SK-N-SH treated with all-trans-retinoic acid at 6 μM for 48 hours (cell line): Measurements from ENCODE around the gene SPANXN2.

Source experiments
- ATAC-seq: fragments of 200-7000 bp; cut with Tn5 transposase; 3 replicates; pipeline ENCODE4 v1.9.1; 2020; ENCODE audit warnings: mild to moderate bottlenecking, moderate library complexity
- BACH2 ChIP-seq: fragments of 250-450 bp; sonication (Bioruptor Pico); IDR thresholded peaks from 2 replicates; pipeline ENCODE4 v1.9.0; 2021; ENCODE audit warnings: mild to moderate bottlenecking, borderline replicate concordance
- ESRRG ChIP-seq: fragments of 250-450 bp; sonication (Bioruptor Pico); IDR thresholded peaks from 2 replicates; pipeline ENCODE4 v1.6.1; 2021; ENCODE audit warnings: mild to moderate bottlenecking
- GLIS3 ChIP-seq: fragments of 250-450 bp; sonication (Bioruptor Pico); IDR thresholded peaks from 2 replicates; pipeline ENCODE4 v1.5.0; 2020; ENCODE audit warnings: mild to moderate bottlenecking, moderate library complexity
- ISL1 ChIP-seq: fragments of 250-450 bp; sonication (Bioruptor Pico); IDR thresholded peaks from 2 replicates; pipeline ENCODE4 v2.1.2; 2022; ENCODE audit warnings: mild to moderate bottlenecking, moderate library complexity
- OSR1 ChIP-seq: fragments of 250-450 bp; sonication (Bioruptor Pico); IDR thresholded peaks from 2 replicates; pipeline ENCODE4 v1.8.0; 2022; ENCODE audit warnings: moderate library complexity, mild to moderate bottlenecking, inconsistent platforms
- PPARA ChIP-seq: fragments of 250-450 bp; sonication (Bioruptor Pico); IDR thresholded peaks from 2 replicates; pipeline ENCODE4 v1.5.0; 2020; ENCODE audit warnings: mild to moderate bottlenecking, borderline replicate concordance
- RARB ChIP-seq: fragments of 250-450 bp; sonication (Bioruptor Pico); IDR thresholded peaks from 2 replicates; pipeline ENCODE4 v1.8.0; 2021; ENCODE audit warnings: mild to moderate bottlenecking, moderate library complexity
- SNAI2 ChIP-seq: fragments of 250-450 bp; sonication (Bioruptor Pico); IDR thresholded peaks from 2 replicates; pipeline ENCODE4 v1.5.0; 2020; ENCODE audit warnings: mild to moderate bottlenecking, moderate library complexity
- TOX ChIP-seq: fragments of 250-450 bp; sonication (Bioruptor Pico); IDR thresholded peaks from 2 replicates; pipeline ENCODE4 v1.8.0; 2021; ENCODE audit warnings: mild to moderate bottlenecking, moderate library complexity, borderline replicate concordance
- ZC3H10 ChIP-seq: fragments of 250-450 bp; sonication (Bioruptor Pico); IDR thresholded peaks from 2 replicates; pipeline ENCODE4 v1.5.1; 2021; ENCODE audit warnings: mild to moderate bottlenecking, moderate library complexity
- ZFP3 ChIP-seq: fragments of 250-450 bp; sonication (Bioruptor Pico); IDR thresholded peaks from 2 replicates; pipeline ENCODE4 v1.5.0; 2020; ENCODE audit warnings: mild to moderate bottlenecking, moderate library complexity
- ZFP30 ChIP-seq: fragments of 450-650 bp; formaldehyde crosslinking; IDR thresholded peaks from 2 replicates; pipeline ENCODE4 v1.5.0; 2022; ENCODE audit warnings: mild to moderate bottlenecking, moderate library complexity
- ZNF565 ChIP-seq: fragments of 450-650 bp; formaldehyde crosslinking; conservative IDR thresholded peaks from 2 replicates; pipeline ENCODE4 v1.5.0; 2020; ENCODE audit warnings: low read depth, mild to moderate bottlenecking, moderate library complexity
- ZNF70 ChIP-seq: fragments of 450-650 bp; formaldehyde crosslinking; IDR thresholded peaks from 2 replicates; pipeline ENCODE4 v1.5.0; 2020; ENCODE audit warnings: mild to moderate bottlenecking, moderate library complexity
- ZNF8 ChIP-seq: fragments of 450-650 bp; formaldehyde crosslinking; IDR thresholded peaks from 2 replicates; pipeline ENCODE4 v1.5.0; 2020; ENCODE audit warnings: mild to moderate bottlenecking, moderate library complexity
- TF ChIP-seq, protein P1 (sequence below): fragments of 250-450 bp; sonication (Bioruptor Pico); IDR thresholded peaks from 2 replicates; pipeline ENCODE4 v1.5.0; 2020; ENCODE audit warnings: mild to moderate bottlenecking, moderate library complexity
- TF ChIP-seq, protein P2 (sequence below): fragments of 250-450 bp; sonication (Bioruptor Pico); IDR thresholded peaks from 2 replicates; pipeline ENCODE4 v1.8.0; 2020; ENCODE audit warnings: mild to moderate bottlenecking, moderate library complexity, borderline replicate concordance
- TF ChIP-seq, protein P3 (sequence below): fragments of 250-450 bp; sonication (Bioruptor Pico); IDR thresholded peaks from 2 replicates; pipeline ENCODE4 v1.5.1; 2020; ENCODE audit warnings: low read depth, mild to moderate bottlenecking, moderate library complexity
- TF ChIP-seq, protein P4 (sequence below): fragments of 250-450 bp; sonication (Bioruptor Pico); IDR thresholded peaks from 2 replicates; pipeline ENCODE4 v1.5.1; 2021; ENCODE audit warnings: mild to moderate bottlenecking, moderate library complexity
- TF ChIP-seq, protein P5 (sequence below): fragments of 250-450 bp; sonication (Bioruptor Pico); IDR thresholded peaks from 2 replicates; pipeline ENCODE4 v1.8.0; 2021; ENCODE audit warnings: low read depth, mild to moderate bottlenecking, moderate library complexity, borderline replicate concordance

The SPANXN2 gene

DNA sequence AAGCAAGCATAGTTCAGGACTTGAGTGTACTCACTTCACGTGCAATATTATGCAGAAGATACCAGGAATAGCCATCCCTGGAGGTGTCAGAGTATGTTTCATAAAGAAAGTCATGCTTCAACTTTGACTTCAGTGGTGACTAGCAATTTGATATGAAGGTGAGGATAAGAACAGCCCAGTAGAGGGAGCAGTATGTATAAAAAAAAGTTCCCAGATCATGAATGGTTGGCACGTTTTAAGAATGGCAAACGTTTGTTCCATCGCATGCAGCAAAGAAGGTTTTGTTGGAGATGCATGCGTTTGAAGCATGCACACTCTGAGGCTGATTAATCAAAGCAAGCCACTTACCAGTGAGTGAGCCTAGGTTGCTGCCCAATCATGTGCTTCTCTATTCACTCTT, 51.2 kb downstream of the SPANXN2 start:
- TF ChIP-seq ZFP30 (CRISPR knock-in tag) (no peak), ZNF8 (no peak), TOX (CRISPR knock-in tag) (no peak), SNAI2 (no peak), RARB (no peak), ZC3H10 (CRISPR knock-in tag) (no peak), ZFP3 (no peak), PPARA (CRISPR knock-in tag) (no peak), GLIS3 (no peak), ESRRG (CRISPR knock-in tag) (no peak), ZNF70 (no peak), BACH2 (CRISPR knock-in tag) (no peak)
- TF ChIP-seq, protein P1, sequence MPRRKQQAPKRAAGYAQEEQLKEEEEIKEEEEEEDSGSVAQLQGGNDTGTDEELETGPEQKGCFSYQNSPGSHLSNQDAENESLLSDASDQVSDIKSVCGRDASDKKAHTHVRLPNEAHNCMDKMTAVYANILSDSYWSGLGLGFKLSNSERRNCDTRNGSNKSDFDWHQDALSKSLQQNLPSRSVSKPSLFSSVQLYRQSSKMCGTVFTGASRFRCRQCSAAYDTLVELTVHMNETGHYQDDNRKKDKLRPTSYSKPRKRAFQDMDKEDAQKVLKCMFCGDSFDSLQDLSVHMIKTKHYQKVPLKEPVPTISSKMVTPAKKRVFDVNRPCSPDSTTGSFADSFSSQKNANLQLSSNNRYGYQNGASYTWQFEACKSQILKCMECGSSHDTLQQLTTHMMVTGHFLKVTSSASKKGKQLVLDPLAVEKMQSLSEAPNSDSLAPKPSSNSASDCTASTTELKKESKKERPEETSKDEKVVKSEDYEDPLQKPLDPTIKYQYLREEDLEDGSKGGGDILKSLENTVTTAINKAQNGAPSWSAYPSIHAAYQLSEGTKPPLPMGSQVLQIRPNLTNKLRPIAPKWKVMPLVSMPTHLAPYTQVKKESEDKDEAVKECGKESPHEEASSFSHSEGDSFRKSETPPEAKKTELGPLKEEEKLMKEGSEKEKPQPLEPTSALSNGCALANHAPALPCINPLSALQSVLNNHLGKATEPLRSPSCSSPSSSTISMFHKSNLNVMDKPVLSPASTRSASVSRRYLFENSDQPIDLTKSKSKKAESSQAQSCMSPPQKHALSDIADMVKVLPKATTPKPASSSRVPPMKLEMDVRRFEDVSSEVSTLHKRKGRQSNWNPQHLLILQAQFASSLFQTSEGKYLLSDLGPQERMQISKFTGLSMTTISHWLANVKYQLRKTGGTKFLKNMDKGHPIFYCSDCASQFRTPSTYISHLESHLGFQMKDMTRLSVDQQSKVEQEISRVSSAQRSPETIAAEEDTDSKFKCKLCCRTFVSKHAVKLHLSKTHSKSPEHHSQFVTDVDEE (CRISPR knock-in tag), result no peak
- TF ChIP-seq, protein P2, sequence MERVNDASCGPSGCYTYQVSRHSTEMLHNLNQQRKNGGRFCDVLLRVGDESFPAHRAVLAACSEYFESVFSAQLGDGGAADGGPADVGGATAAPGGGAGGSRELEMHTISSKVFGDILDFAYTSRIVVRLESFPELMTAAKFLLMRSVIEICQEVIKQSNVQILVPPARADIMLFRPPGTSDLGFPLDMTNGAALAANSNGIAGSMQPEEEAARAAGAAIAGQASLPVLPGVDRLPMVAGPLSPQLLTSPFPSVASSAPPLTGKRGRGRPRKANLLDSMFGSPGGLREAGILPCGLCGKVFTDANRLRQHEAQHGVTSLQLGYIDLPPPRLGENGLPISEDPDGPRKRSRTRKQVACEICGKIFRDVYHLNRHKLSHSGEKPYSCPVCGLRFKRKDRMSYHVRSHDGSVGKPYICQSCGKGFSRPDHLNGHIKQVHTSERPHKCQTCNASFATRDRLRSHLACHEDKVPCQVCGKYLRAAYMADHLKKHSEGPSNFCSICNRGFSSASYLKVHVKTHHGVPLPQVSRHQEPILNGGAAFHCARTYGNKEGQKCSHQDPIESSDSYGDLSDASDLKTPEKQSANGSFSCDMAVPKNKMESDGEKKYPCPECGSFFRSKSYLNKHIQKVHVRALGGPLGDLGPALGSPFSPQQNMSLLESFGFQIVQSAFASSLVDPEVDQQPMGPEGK (CRISPR knock-in tag), result no peak
- TF ChIP-seq, protein P3, sequence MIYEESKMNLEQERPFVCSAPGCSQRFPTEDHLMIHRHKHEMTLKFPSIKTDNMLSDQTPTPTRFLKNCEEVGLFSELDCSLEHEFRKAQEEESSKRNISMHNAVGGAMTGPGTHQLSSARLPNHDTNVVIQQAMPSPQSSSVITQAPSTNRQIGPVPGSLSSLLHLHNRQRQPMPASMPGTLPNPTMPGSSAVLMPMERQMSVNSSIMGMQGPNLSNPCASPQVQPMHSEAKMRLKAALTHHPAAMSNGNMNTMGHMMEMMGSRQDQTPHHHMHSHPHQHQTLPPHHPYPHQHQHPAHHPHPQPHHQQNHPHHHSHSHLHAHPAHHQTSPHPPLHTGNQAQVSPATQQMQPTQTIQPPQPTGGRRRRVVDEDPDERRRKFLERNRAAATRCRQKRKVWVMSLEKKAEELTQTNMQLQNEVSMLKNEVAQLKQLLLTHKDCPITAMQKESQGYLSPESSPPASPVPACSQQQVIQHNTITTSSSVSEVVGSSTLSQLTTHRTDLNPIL (CRISPR knock-in tag), result no peak
- TF ChIP-seq, protein P4, sequence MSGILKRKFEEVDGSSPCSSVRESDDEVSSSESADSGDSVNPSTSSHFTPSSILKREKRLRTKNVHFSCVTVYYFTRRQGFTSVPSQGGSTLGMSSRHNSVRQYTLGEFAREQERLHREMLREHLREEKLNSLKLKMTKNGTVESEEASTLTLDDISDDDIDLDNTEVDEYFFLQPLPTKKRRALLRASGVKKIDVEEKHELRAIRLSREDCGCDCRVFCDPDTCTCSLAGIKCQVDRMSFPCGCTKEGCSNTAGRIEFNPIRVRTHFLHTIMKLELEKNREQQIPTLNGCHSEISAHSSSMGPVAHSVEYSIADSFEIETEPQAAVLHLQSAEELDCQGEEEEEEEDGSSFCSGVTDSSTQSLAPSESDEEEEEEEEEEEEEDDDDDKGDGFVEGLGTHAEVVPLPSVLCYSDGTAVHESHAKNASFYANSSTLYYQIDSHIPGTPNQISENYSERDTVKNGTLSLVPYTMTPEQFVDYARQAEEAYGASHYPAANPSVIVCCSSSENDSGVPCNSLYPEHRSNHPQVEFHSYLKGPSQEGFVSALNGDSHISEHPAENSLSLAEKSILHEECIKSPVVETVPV, result no peak
- TF ChIP-seq, protein P5, sequence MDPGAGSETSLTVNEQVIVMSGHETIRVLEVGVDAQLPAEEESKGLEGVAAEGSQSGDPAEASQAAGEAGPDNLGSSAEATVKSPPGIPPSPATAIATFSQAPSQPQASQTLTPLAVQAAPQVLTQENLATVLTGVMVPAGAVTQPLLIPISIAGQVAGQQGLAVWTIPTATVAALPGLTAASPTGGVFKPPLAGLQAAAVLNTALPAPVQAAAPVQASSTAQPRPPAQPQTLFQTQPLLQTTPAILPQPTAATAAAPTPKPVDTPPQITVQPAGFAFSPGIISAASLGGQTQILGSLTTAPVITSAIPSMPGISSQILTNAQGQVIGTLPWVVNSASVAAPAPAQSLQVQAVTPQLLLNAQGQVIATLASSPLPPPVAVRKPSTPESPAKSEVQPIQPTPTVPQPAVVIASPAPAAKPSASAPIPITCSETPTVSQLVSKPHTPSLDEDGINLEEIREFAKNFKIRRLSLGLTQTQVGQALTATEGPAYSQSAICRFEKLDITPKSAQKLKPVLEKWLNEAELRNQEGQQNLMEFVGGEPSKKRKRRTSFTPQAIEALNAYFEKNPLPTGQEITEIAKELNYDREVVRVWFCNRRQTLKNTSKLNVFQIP (CRISPR knock-in tag), result no peak
- no peak for ATAC-seq

DNA sequence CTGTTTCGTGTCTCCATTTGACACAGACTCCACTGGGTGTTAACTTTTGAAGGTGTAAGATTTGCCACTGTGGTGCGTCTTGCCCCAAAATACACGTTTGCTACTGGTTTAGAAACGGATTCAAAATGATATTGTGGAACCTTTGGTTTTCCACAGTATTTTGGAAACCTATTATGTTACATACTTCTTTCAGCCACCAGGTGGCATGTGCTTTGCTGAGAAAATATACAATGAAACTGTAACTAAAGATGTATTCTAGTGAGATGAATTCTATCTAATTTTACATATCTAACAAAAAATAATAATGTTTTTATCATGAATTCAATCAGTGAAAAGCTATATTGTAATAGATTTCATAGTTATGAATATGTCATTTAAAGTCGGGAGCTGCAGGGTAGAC, 56.2 kb downstream of the SPANXN2 start:
- peak; percentile 49; the same call in 1 of the 3 replicates for ATAC-seq
- TF ChIP-seq ZC3H10 (CRISPR knock-in tag) (no peak), OSR1 (no peak), ZNF565 (no peak), RARB (no peak)
- TF ChIP-seq, protein P5 (CRISPR knock-in tag), result no peak

DNA sequence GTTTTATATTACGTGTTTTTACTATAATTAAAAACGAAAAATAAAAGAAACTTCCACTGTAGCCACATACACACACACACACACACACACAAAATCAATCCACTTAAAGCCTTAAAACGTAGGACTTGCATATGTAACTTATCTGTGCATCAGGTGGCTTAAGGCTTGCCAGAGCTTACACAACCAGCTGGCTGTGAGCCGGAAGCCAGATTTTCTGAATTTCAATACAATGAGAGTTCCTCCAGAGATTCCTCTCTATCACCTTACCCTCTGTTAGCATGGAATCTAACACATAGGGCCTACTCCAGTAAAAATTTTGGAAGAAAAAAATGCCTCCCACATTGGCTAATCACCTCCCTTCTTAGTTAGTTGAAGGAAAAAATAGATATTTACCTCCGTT, 56.8 kb downstream of the SPANXN2 start:
- ATAC-seq, result no peak
- no peak for TF ChIP-seq ZNF8
- no peak for TF ChIP-seq ZNF565
- TF ChIP-seq ZFP3, result no peak
- TF ChIP-seq SNAI2, result no peak
- no peak for TF ChIP-seq ZNF70
- no peak for TF ChIP-seq OSR1
- TF ChIP-seq ISL1 (CRISPR knock-in tag), result no peak
- TF ChIP-seq, protein P1 (CRISPR knock-in tag), result no peak
